Left lung (tissue), 10 donors: ENCODE results near the gene KCNIP4. TPM values are rescaled to one million over a fixed set of nuclear protein-coding genes. Genes with fewer than 3 reads are reported as not detected.

ENCODE experiments used
- ATAC-seq: fragments of 200-7000 bp; cut with Tn5 transposase; one replicate; pipeline ENCODE4 v1.9.1; 2020; ENCODE audit warnings: moderate library complexity
- DNase-seq, 4 donors: peaks; one replicate each; pipeline ENCODE4 v3.0.0-alpha.2; 2013 to 2020
- H3K27ac ChIP-seq, 2 donors: fragments of 200-600 bp; sonication (generic) in 1 of 2; one replicate each; pipeline versions ENCODE4 v1.5.0 to v1.8.0; 2020 to 2021
- H3K27me3 ChIP-seq, 2 donors: fragments of 200-600 bp; sonication (generic) in 1 of 2; one replicate each; pipeline versions ENCODE4 v1.5.0 to v1.8.0; 2020 to 2021
- H3K36me3 ChIP-seq, 2 donors: fragments of 200-600 bp; sonication (generic) in 1 of 2; one replicate each; pipeline versions ENCODE4 v1.5.0 to v1.8.0; 2020 to 2021
- H3K4me1 ChIP-seq, 2 donors: fragments of 200-600 bp; one replicate each; pipeline ENCODE4 v1.8.0; 2021
- H3K4me3 ChIP-seq, 2 donors: fragments of 200-600 bp; sonication (generic) in 1 of 2; one replicate each; pipeline versions ENCODE4 v1.5.0 to v1.8.0; 2020 to 2021; ENCODE audit warnings: mild to moderate bottlenecking in 1 of 2
- H3K9me3 ChIP-seq, 2 donors: fragments of 200-600 bp; sonication (generic) in 1 of 2; one replicate each; pipeline versions ENCODE4 v1.5.0 to v1.8.0; 2020 to 2021
- intact Hi-C, 2 donors: fragments of 100-400 bp; cut with DNase I; formaldehyde crosslinking; loops; one replicate each; pipeline versions ENCODE4 v1.11.2 to v1.14.2; 2022
- polyA plus RNA-seq, 6 donors: library from polyadenylated mRNA; unstranded; fragments of 120-200 nt; gene quantifications; one replicate each; pipeline ENCODE4 v1.2.1, GENCODE V29; 2013; ENCODE audit not compliant: insufficient read length in 6 of 6
- total RNA-seq, 2 donors: library from RNA; stranded (reverse); fragmentation: NEBNext Ultra II Directional; extraction: Animal tissue kit (Norgen Biotek cat#: 25700); gene quantifications; one replicate each; pipeline ENCODE4 v1.2.1, GENCODE V29; 2021
- TF ChIP-seq, protein P1 (sequence below), 2 donors: fragments of 200-600 bp; sonication (generic) in 1 of 2; IDR thresholded peaks; one replicate each; pipeline versions ENCODE4 v1.5.0 to v1.8.0; 2021; ENCODE audit warnings: antibody characterized with exemption in 2 of 2
- donor health status: DM: no; HTN: yes; CAD: no.
- donor health status: DM: no; HTN: no; CAD: no.

KCNIP4 gene
- total and polyA plus RNA-seq, 8 donors: 2.8 to 5.4 (median 4.9) TPM; not detected in 2

DNA sequence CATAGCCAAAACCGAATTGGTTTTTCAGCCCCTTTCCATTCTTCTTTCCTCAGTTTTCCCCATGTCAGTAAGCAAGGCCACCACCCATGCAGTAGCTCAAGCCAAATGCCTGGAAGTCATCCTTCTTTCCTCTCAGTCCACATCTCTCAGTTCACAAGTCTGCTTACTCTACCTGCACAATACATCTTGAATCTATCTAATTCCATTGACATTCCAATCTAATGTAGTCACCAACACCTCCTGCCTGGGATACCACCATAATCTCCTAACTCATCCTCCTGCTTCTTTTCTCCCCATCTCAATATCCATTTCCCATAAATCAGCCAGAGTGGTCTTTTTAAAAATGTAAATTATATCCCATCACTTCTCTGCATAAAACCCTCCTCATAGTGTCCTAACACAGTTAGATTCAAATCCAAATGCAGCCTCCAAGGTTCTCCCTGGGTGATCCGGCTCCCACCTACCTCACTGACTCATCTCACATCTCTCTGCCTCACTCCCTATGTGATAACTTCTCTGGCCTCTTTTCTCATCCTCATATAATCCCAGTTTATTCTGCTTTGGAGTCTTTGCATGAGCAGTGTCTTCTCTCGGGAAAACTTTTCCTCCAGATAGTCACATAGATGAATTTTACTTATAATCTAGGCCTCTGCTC, 26.9 kb downstream of the KCNIP4 start:
- H3K36me3 ChIP-seq: no peaks in the 10 kb centered on the region
- H3K4me3 ChIP-seq: no peak overlapping the region
- TF ChIP-seq, protein P1, sequence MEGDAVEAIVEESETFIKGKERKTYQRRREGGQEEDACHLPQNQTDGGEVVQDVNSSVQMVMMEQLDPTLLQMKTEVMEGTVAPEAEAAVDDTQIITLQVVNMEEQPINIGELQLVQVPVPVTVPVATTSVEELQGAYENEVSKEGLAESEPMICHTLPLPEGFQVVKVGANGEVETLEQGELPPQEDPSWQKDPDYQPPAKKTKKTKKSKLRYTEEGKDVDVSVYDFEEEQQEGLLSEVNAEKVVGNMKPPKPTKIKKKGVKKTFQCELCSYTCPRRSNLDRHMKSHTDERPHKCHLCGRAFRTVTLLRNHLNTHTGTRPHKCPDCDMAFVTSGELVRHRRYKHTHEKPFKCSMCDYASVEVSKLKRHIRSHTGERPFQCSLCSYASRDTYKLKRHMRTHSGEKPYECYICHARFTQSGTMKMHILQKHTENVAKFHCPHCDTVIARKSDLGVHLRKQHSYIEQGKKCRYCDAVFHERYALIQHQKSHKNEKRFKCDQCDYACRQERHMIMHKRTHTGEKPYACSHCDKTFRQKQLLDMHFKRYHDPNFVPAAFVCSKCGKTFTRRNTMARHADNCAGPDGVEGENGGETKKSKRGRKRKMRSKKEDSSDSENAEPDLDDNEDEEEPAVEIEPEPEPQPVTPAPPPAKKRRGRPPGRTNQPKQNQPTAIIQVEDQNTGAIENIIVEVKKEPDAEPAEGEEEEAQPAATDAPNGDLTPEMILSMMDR (IDR thresholded peaks at IDR 0.05): no peak
- H3K4me1 ChIP-seq: no peaks in the 10 kb centered on the region
- no peaks in the 10 kb centered on the region for H3K9me3 ChIP-seq
- ATAC-seq (no peak), DNase-seq (no peak)
- H3K27me3 ChIP-seq: no peaks in the 10 kb centered on the region
- H3K27ac ChIP-seq: no peak overlapping the region
- intact Hi-C loops: no loop called here

DNA sequence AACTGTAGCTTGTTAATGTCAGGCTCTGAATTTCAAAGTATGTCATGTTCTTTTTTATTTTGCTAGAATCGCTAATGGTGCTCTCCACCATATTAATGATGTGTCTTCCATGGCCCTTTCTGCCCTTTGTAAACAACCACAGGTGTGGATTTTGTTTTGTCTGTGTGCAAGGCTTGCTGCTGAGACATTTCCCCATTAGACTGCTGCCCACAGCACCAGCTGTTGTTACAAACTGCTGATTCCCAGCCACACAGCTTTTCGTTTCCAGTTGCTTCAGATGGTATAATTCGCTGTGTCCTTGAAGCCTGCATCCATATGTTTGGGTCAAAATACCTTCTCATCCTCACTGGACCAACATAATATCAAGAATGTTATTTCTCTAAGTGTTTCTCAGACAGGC, 32.8 kb downstream of the KCNIP4 start:
- intact Hi-C loops: no loop called here
- TF ChIP-seq, protein P1 (IDR thresholded peaks at IDR 0.05): no peak
- H3K27ac ChIP-seq: no peak overlapping the region
- no peaks in the 10 kb centered on the region for H3K27me3 ChIP-seq
- no peak for ATAC-seq
- H3K36me3 ChIP-seq: no peaks in the 10 kb centered on the region
- H3K9me3 ChIP-seq: no peaks in the 10 kb centered on the region
- no peak for DNase-seq
- no peaks in the 10 kb centered on the region for H3K4me1 ChIP-seq
- no peak overlapping the region for H3K4me3 ChIP-seq

DNA sequence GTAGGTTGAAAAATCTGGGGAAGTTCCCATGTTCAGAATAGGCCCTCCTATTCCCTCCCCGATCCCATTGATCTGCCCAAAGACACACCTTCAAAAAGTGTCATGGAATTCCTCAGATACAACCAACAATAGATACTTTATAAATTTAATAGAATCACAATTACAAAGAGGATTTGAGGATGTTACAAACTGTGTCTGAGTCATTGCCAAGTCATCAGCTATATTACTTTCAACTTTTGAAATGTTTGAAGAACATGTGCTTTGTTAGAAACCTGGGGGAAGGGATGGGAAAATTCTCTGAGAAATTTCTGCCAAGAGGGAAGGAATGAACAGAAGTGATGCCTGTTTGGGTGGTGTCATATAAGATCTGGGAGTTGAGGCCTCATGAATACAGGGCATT, 46.7 kb downstream of the KCNIP4 start:
- Histone ChIP-seq H3K9me3 (peaks cover 0 to 33% of the 10 kb centered on the region in 2 donors), H3K4me1 (no peaks in the 10 kb centered on the region), H3K36me3 (no peaks in the 10 kb centered on the region), H3K27ac (no peak overlapping the region), H3K4me3 (no peak overlapping the region), H3K27me3 (no peaks in the 10 kb centered on the region)
- ATAC-seq (no peak), DNase-seq (no peak)
- intact Hi-C loops: no loop called here
- TF ChIP-seq, protein P1 (IDR thresholded peaks at IDR 0.05): no peak

- Histone ChIP-seq H3K4me1 (no peaks in the 10 kb centered on the region), H3K9me3 (peaks cover 0 to 33% of the 10 kb centered on the region in 2 donors), H3K4me3 (no peak overlapping the region), H3K27me3 (no peaks in the 10 kb centered on the region), H3K27ac (no peak overlapping the region), H3K36me3 (no peaks in the 10 kb centered on the region)
- ATAC-seq (no peak), DNase-seq (no peak)
- intact Hi-C loops: no loop called here
- TF ChIP-seq, protein P1 (IDR thresholded peaks at IDR 0.05): no peak
These were observed 47.3 kb downstream of the KCNIP4 start for GRCh38 chr4:21901281-21901680.

GRCh38 chr4:21900211-21900610, 48.4 kb downstream of the KCNIP4 start:
- H3K9me3 ChIP-seq: peaks cover 0 to 30% of the 10 kb centered on the region in 2 donors
- DNase-seq (no peak), ATAC-seq (no peak)
- no peaks in the 10 kb centered on the region for H3K27me3 ChIP-seq
- TF ChIP-seq, protein P1 (IDR thresholded peaks at IDR 0.05): no peak
- no peak overlapping the region for H3K4me3 ChIP-seq
- no peak overlapping the region for H3K27ac ChIP-seq
- no peaks in the 10 kb centered on the region for H3K4me1 ChIP-seq
- intact Hi-C loops: no loop called here
- no peaks in the 10 kb centered on the region for H3K36me3 ChIP-seq
